ENCODE measurements around the gene PIP5K1B.
"Not testable (repeated sequence)": the region's sequence is repeated elsewhere in the genome, so short reads cannot be mapped to it uniquely, and the experiment has no call there.

Gene PIP5K1B

GRCh38 chr9:68980341-68980914 is 275.4 kb downstream of the PIP5K1B start:
- in situ Hi-C loops (cut with HindIII; ENCODE audit: low pct_ligation_motif_present, low pct_unique_long_range_greater_than_20kb, low sequenced_read_pairs) = no loop called here
- DNase-seq = no peak

DNA sequence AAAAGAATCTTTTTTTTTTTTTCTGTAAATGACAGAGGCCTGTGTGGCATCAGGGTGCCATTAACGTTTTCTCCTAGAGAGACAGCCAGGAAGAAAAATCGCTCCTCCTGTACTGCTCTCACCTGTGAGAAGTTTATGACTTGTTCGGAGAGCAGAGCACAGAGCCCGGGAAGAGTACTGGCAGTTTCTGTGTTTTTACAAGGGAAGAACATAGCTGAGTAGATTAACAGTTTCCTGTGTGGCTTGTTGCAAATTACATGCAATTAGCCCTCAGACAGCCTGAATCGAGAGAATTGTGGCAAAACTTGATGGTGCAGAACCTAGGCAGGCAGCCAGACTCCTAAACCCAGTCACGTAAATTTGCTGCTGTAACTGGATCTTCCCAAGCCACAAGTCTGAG is 276.7 kb downstream of the PIP5K1B start:
- in situ Hi-C loops (cut with HindIII; ENCODE audit: low pct_ligation_motif_present, low pct_unique_long_range_greater_than_20kb, low sequenced_read_pairs) = no loop called here
- DNase-seq = no peak

DNA sequence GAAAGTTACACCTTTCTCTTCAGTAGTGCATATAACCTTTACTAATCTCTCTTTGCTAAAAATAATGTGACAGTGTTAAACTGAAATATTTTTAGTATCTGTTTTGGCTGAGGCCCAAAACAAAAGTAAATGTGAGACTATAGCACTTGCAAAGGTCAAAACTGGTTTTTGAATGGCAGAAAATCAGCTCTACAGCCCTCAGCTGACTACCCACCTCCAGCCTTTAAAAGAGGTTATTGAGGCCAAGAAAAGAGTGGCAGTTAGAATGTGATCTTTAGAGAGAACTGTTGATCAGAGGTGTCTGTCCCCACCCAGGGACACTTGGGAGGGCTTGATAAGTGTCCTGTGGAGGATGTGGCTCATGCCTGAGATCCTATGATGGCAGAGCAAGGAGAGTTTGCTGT is 278.0 kb downstream of the PIP5K1B start:
- in situ Hi-C loops (cut with HindIII; ENCODE audit: low pct_ligation_motif_present, low pct_unique_long_range_greater_than_20kb, low sequenced_read_pairs) = no loop called here
- no peak for DNase-seq

GRCh38 chr9:68983522-68984424 is 278.7 kb downstream of the PIP5K1B start:
- DNase-seq = no peak
- in situ Hi-C loops (cut with HindIII; ENCODE audit: low pct_ligation_motif_present, low pct_unique_long_range_greater_than_20kb, low sequenced_read_pairs) = no loop called here

DNA sequence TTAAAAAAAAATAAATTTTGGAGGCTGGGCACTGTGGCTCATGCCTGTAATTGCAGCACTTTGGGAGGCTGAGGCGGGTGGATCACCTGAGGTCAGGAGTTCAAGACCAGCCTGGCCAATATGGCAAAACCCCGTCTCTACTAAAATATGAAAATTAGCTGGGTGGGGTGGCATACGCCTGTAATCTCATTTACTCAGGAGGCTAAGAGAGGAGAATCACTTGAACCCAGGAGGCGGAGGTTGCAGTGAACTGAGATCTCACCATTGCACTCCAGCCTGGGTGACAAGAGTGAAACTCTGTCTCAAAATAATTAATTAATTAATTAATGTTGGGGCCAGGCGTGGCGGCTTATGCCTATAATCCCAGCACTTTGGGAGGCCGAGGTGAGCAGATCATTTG is 281.9 kb downstream of the PIP5K1B start:
- DNase-seq; in situ Hi-C loops (cut with HindIII; ENCODE audit: low pct_ligation_motif_present, low pct_unique_long_range_greater_than_20kb, low sequenced_read_pairs): not testable (repeated sequence)

- in situ Hi-C loops (cut with HindIII; ENCODE audit: low pct_ligation_motif_present, low pct_unique_long_range_greater_than_20kb, low sequenced_read_pairs) = no loop called here
These were observed 286.4 kb downstream of the PIP5K1B start for GRCh38 chr9:68991457-68991856.

GRCh38 chr9:68995776-68996175 is 290.7 kb downstream of the PIP5K1B start:
- in situ Hi-C loops (cut with HindIII; ENCODE audit: low pct_ligation_motif_present, low pct_unique_long_range_greater_than_20kb, low sequenced_read_pairs) = no loop called here
- no peak for DNase-seq

More at GRCh38 chr9:68991457-68991856, 286.4 kb downstream of the PIP5K1B start:
- DNase-seq = no peak

DNA sequence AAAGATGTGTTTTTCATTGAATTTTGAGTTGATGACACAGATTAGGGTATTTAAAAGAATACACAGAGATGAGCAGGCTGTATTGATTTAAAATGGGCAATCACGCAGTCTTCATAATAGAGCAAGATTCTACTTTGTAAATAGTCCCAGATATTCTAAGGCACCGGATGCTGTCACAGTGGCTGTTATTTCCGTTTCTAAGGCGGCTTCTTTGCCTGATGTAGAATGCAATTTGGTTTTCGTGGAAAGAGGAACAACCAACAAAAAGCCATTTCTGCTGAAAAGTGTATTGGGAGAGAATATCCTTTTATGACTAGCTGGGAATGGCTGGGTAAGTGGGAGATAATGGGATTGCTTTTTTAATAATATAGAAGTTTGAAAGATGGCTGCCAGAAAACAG is 291.4 kb downstream of the PIP5K1B start:
- DNase-seq = no peak
- in situ Hi-C loops (cut with HindIII; ENCODE audit: low pct_ligation_motif_present, low pct_unique_long_range_greater_than_20kb, low sequenced_read_pairs) = no loop called here

DNA sequence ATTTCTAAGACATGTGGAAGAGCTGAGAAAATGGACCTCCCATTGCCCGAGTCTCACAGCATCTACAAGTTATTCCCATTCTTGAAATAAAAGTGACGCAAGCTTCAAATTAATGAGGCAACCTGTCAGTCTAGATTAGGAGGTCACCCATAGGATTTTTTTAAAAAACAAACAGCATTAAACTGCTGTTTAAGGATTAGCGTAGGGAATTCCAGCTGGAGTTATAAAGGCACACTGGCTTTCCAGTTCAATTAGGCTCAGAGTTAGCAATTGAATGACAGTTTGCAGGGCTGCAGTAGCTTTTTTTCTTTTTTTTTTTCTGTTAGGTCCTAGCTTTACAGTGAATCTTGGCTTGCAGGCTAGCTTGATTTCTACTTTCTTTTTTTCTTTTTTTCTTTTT is 292.6 kb downstream of the PIP5K1B start:
- in situ Hi-C loops (cut with HindIII; ENCODE audit: low pct_ligation_motif_present, low pct_unique_long_range_greater_than_20kb, low sequenced_read_pairs) = no loop called here
- no peak for DNase-seq

DNA sequence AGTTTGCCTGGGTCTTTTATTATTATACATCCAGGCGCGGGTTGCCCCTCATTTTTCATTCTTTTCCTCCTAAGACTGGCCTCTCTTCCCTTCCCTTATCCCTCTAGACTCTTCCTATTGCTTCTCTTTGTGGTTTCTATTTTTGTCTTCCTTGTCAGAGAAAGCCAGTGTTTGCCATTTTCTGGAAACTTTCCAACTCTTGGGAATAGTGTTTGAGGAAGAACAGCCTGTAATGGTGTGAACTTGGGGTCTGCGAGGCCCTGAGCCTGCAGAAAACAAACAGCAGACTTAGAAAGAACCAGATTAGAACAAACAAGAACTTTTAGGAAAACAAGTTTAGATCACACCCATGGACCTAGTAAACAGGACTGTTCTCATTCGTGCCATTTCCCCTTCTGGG is 293.3 kb downstream of the PIP5K1B start:
- DNase-seq = no peak
- in situ Hi-C loops (cut with HindIII; ENCODE audit: low pct_ligation_motif_present, low pct_unique_long_range_greater_than_20kb, low sequenced_read_pairs) = no loop called here

DNA sequence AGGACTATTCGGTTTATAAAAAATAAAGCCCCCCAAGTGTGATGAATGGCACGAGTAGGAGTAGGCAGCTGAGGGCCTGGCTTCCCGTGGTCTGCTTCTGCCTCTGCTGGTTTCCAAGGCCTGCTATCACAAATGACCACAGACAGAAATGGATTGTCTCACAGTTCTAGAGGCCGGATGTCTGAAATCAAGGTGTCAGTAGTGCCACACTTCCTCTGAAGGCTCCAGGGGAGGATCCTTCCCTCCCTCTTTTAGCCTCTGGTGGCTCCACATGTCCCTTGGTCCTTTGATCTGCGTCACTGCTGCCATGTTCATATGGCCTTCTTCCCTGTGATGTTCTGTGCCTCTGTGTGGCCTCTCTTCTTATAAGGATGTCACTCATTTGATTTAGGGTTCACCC is 293.8 kb downstream of the PIP5K1B start:
- in situ Hi-C loops (cut with HindIII; ENCODE audit: low pct_ligation_motif_present, low pct_unique_long_range_greater_than_20kb, low sequenced_read_pairs) = no loop called here
- DNase-seq = no peak

- DNase-seq = peak; percentile 65
These were observed 294.5 kb downstream of the PIP5K1B start for GRCh38 chr9:68999393-69000105.

GRCh38 chr9:69001921-69002320 is 296.9 kb downstream of the PIP5K1B start:
- in situ Hi-C loops (cut with HindIII; ENCODE audit: low pct_ligation_motif_present, low pct_unique_long_range_greater_than_20kb, low sequenced_read_pairs) = no loop called here
- DNase-seq = no peak

More at GRCh38 chr9:68999393-69000105, 294.5 kb downstream of the PIP5K1B start:
- in situ Hi-C loops (cut with HindIII; ENCODE audit: low pct_ligation_motif_present, low pct_unique_long_range_greater_than_20kb, low sequenced_read_pairs) = no loop called here

DNA sequence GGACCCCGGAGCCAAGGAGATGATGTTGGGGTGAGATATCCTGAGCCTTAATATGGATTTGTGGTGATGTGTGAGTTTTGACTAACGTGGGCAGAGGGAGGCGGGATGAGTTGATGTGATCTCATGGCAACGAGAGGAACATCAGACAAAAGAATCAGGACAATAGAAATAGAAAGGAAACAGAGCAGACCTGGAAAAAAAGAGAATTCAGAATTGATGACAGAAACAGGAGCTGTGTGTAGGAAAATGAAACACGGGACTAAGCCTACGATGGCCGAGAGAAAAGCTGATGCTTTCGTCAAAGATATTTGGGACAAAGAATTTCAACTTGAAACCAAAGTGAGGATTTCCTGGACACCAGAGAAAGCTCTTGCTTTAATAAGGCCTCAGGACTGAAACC is 298.0 kb downstream of the PIP5K1B start:
- in situ Hi-C loops (cut with HindIII; ENCODE audit: low pct_ligation_motif_present, low pct_unique_long_range_greater_than_20kb, low sequenced_read_pairs) = no loop called here
- DNase-seq = no peak

DNA sequence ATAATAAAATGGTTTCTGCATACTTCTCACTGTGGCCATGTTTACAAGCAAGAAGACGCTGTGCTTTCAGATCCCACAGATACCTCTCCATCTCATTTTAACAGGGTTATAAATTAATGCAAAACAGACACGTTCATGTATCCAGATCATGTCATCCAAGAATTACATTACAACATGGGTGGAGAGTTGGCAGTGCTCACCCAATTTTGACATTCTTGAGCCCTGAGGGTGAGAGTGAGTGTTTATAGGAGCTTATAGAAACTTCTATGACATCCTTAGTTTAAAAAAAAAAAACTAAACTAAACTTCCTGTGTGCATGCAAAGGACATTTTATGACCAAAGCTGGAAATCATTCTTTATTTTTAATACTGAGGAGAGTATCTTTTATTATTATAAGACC is 299.8 kb downstream of the PIP5K1B start:
- in situ Hi-C loops (cut with HindIII; ENCODE audit: low pct_ligation_motif_present, low pct_unique_long_range_greater_than_20kb, low sequenced_read_pairs) = no loop called here
- no peak for DNase-seq

DNA sequence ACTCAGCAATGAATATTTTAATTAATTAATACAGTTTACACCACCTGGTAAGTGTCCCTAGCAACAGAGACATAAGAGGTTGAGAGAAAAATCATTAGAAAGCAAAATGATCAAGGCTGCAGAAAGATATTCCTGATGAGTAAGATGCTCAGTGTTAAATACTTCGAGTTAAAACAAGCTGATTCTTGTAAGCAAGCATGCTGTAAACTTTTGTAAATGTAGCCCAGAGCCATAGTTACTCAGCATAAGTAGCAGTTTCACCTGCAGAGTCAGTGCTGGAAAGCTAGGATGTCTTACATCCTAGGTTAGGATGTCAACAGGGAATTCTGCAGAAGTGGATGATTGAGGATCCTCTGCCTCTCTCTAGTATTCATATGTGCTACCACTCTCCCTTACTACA is 304.7 kb downstream of the PIP5K1B start:
- in situ Hi-C loops (cut with HindIII; ENCODE audit: low pct_ligation_motif_present, low pct_unique_long_range_greater_than_20kb, low sequenced_read_pairs) = no loop called here
- no peak for DNase-seq

- in situ Hi-C loops (cut with HindIII; ENCODE audit: low pct_ligation_motif_present, low pct_unique_long_range_greater_than_20kb, low sequenced_read_pairs) = no loop called here
- DNase-seq = no peak
These were observed 307.8 kb downstream of the PIP5K1B start for GRCh38 chr9:69012696-69013381.

DNA sequence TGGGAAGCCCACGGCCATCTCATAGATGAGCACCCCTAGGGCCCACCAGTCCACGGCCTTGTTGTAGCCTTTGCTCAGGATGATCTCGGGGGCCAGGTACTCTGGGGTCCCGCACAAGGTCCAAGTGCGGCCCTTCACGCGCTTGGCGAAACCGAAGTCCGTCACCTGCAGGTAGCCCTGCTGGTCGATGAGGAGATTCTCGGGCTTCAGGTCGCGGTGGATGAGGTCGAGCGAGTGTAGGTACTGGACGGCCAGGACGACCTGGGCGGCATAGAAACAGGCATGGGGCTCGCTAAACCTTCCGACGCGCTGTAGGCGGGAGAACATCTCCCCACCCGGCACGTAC is 308.3 kb downstream of the PIP5K1B start:
- in situ Hi-C loops (cut with HindIII; ENCODE audit: low pct_ligation_motif_present, low pct_unique_long_range_greater_than_20kb, low sequenced_read_pairs) = no loop called here

GRCh38 chr9:69014013-69014412 is 309.0 kb downstream of the PIP5K1B start, which contains the start of gene PRKACG:
PRKACG (minus strand) TSS chr9:69014113; CDS start chr9:69014092, 21 bp downstream.
- DNase-seq = no peak
- in situ Hi-C loops (cut with HindIII; ENCODE audit: low pct_ligation_motif_present, low pct_unique_long_range_greater_than_20kb, low sequenced_read_pairs) = no loop called here

More for the DNA sequence above, 308.3 kb downstream of the PIP5K1B start:
- no peak for DNase-seq

All from ACHN (cell line).